ENCODE results near the gene USP35. TPM values are rescaled to one million over a fixed set of nuclear protein-coding genes. Genes with fewer than 3 reads are reported as not detected.

USP35 gene
- total and polyA plus RNA-seq, 9 donors, result 8.0 to 18.6 (median 9.7) TPM

- intact Hi-C loops (cut with DNase I), result loop anchor here in 2 of 4 donors (5.0 to 10.0 kb wide), 2 partner anchors 164 to 166 kb away; partner anchors contain the start of gene GAB2 (in 2 of the 2)
- TF ChIP-seq CTCF (IDR thresholded peaks at IDR 0.05), result no peak
- no peak for TF ChIP-seq EP300 (IDR thresholded peaks at IDR 0.05)
- no peak for TF ChIP-seq POLR2A (IDR thresholded peaks at IDR 0.05)
- Histone ChIP-seq H3K9me3 (peaks cover 0 to 4% of the 10 kb centered on the region in 2 donors), H3K27ac (peak overlapping the region in 1 of 2 donors; percentile 65), H3K36me3 (no peaks in the 10 kb centered on the region), H3K4me3 (no peak overlapping the region), H3K27me3 (no peaks in the 10 kb centered on the region), H3K4me1 (ENCODE audit: insufficient read depth) (peaks cover 34% of the 10 kb centered on the region)
- WGBS, 3 donors, result 2 to 8% (median 6%) methylated on average over 1 of the region's 1 CpG
- no peak for DNase-seq
These were observed 62.5 kb downstream of the USP35 start for GRCh38 chr11:78251083-78251775.

- no peak overlapping the region for H3K27ac ChIP-seq
- no peak overlapping the region for H3K4me3 ChIP-seq
- peaks cover 49% of the 10 kb centered on the region for H3K4me1 ChIP-seq (ENCODE audit: insufficient read depth)
- no peaks in the 10 kb centered on the region for H3K27me3 ChIP-seq
- no peak for DNase-seq
- H3K9me3 ChIP-seq, result no peaks in the 10 kb centered on the region
- WGBS, 3 donors, result 93 to 96% (median 95%) methylated on average over 4 of the region's 4 CpGs
- no peaks in the 10 kb centered on the region for H3K36me3 ChIP-seq
- no peak for TF ChIP-seq CTCF (IDR thresholded peaks at IDR 0.05)
- no peak for TF ChIP-seq POLR2A (IDR thresholded peaks at IDR 0.05)
- no peak for TF ChIP-seq EP300 (IDR thresholded peaks at IDR 0.05)
- intact Hi-C loops (cut with DNase I), result loop anchor here in 2 of 4 donors (5.0 to 10.0 kb wide), 2 partner anchors 161 to 164 kb away; partner anchors contain the start of gene GAB2 (in 2 of the 2)
These were observed 65.1 kb downstream of the USP35 start for GRCh38 chr11:78253797-78254196.

- intact Hi-C loops (cut with DNase I), result loop anchor here in 2 of 4 donors (5.0 to 10.0 kb wide), 2 partner anchors 161 to 163 kb away; partner anchors contain the start of gene GAB2 (in 2 of the 2)
- no peaks in the 10 kb centered on the region for H3K36me3 ChIP-seq
- no peak for DNase-seq
- no peaks in the 10 kb centered on the region for H3K27me3 ChIP-seq
- TF ChIP-seq CTCF (IDR thresholded peaks at IDR 0.05) (no peak), EP300 (IDR thresholded peaks at IDR 0.05) (no peak), POLR2A (IDR thresholded peaks at IDR 0.05) (no peak)
- no peak overlapping the region for H3K27ac ChIP-seq
- peaks cover 49% of the 10 kb centered on the region for H3K4me1 ChIP-seq (ENCODE audit: insufficient read depth)
- 85 to 94% (median 92%) methylated on average over 4 of the region's 4 CpGs for WGBS, 3 donors
- no peak overlapping the region for H3K4me3 ChIP-seq
- no peaks in the 10 kb centered on the region for H3K9me3 ChIP-seq
These were observed 65.5 kb downstream of the USP35 start for GRCh38 chr11:78254268-78254667.

- 86 to 93% (median 87%) methylated on average over 2 of the region's 2 CpGs for WGBS, 3 donors
- DNase-seq, result no peak
- H3K36me3 ChIP-seq, result no peaks in the 10 kb centered on the region
- intact Hi-C loops (cut with DNase I), result loop anchor here in 1 of 4 donors (10.0 kb wide), 1 partner anchor 159 kb away; the partner anchor contains the start of gene GAB2
- H3K27ac ChIP-seq, result peak overlapping the region in 1 of 2 donors; percentile 33
- H3K4me1 ChIP-seq (ENCODE audit: insufficient read depth), result peaks cover 45% of the 10 kb centered on the region
- H3K4me3 ChIP-seq, result no peak overlapping the region
- no peaks in the 10 kb centered on the region for H3K27me3 ChIP-seq
- TF ChIP-seq POLR2A (IDR thresholded peaks at IDR 0.05), result no peak
- no peak for TF ChIP-seq EP300 (IDR thresholded peaks at IDR 0.05)
- TF ChIP-seq CTCF (IDR thresholded peaks at IDR 0.05), result no peak
- no peaks in the 10 kb centered on the region for H3K9me3 ChIP-seq
These were observed 67.2 kb downstream of the USP35 start for GRCh38 chr11:78255919-78256318.
